Astrocyte (in vitro differentiated cells and primary cell): ENCODE results near the gene RPL27A. TPM values are rescaled to one million over a fixed set of nuclear protein-coding genes. Genes with fewer than 3 reads are reported as not detected.
A peak's percentile ranks its signal among the peaks of the same experiment; 100 is the strongest.

Source experiments
- DNase-seq: peaks from one replicate; pipeline ENCODE4 v3.0.0-alpha.2; 2010; ENCODE audit warnings: low read depth
- FAIRE-seq: peaks from 2 replicates; lab custom pipeline; 2011; peaks lifted over from hg19 to GRCh38; lab: Jason Lieb, UNC
- H2AFZ ChIP-seq: 2 replicates; pipeline ENCODE4 v1.6.0; 2012; ENCODE audit warnings: low read depth, low read length, inconsistent platforms
- H3K27ac ChIP-seq: 2 replicates; pipeline ENCODE4 v1.5.1; 2011; ENCODE audit warnings: low read depth, low read length, inconsistent platforms
- H3K27me3 ChIP-seq: 2 replicates; pipeline ENCODE4 v1.6.0; 2011; ENCODE audit warnings: low read length, inconsistent platforms; ENCODE audit not compliant: insufficient read depth
- H3K36me3 ChIP-seq: 2 replicates; pipeline ENCODE4 v1.5.1; 2011; ENCODE audit warnings: low read length, inconsistent platforms; ENCODE audit not compliant: insufficient read depth
- H3K4me1 ChIP-seq: 2 replicates; pipeline ENCODE4 v1.5.1; 2011; ENCODE audit warnings: low read length, inconsistent platforms; ENCODE audit not compliant: insufficient read depth
- H3K4me2 ChIP-seq: 2 replicates; pipeline ENCODE4 v1.6.0; 2012; ENCODE audit warnings: low read length, inconsistent platforms
- H3K4me3 ChIP-seq: 2 replicates; pipeline ENCODE4 v1.5.1; 2011; ENCODE audit warnings: low read depth, mild to moderate bottlenecking, low read length, inconsistent platforms; ENCODE audit not compliant: insufficient read depth
- H3K79me2 ChIP-seq: 2 replicates; pipeline ENCODE4 v1.6.0; 2012; ENCODE audit warnings: mild to moderate bottlenecking, low read length, inconsistent platforms; ENCODE audit not compliant: insufficient read depth
- H3K9ac ChIP-seq: 2 replicates; pipeline ENCODE4 v1.6.0; 2012; ENCODE audit warnings: mild to moderate bottlenecking, low read length, inconsistent platforms
- H3K9me3 ChIP-seq: 2 replicates; pipeline ENCODE4 v1.5.1; 2012; ENCODE audit warnings: low read depth, mild to moderate bottlenecking, low read length, inconsistent platforms; ENCODE audit not compliant: insufficient read depth
- H4K20me1 ChIP-seq: 2 replicates; pipeline ENCODE4 v1.6.0; 2012; ENCODE audit warnings: low read length, inconsistent platforms; ENCODE audit not compliant: insufficient read depth
- H3K27ac Mint-ChIP-seq: one replicate; pipeline ENCODE4 v1.8.0; 2021; ENCODE audit warnings: mild to moderate bottlenecking, mixed read lengths; ENCODE audit not compliant: unreplicated experiment
- H3K27me3 Mint-ChIP-seq: one replicate; pipeline ENCODE4 v1.8.0; 2021; ENCODE audit warnings: low read depth, mixed read lengths; ENCODE audit not compliant: unreplicated experiment
- H3K36me3 Mint-ChIP-seq: one replicate; pipeline ENCODE4 v1.8.0; 2021; ENCODE audit warnings: low read depth, mixed read lengths; ENCODE audit not compliant: unreplicated experiment
- H3K4me1 Mint-ChIP-seq: one replicate; pipeline ENCODE4 v1.8.0; 2021; ENCODE audit warnings: low read depth, mixed read lengths; ENCODE audit not compliant: unreplicated experiment
- H3K4me3 Mint-ChIP-seq: one replicate; pipeline ENCODE4 v1.8.0; 2021; ENCODE audit warnings: mild to moderate bottlenecking, moderate library complexity, mixed read lengths; ENCODE audit not compliant: unreplicated experiment
- H3K9me3 Mint-ChIP-seq: one replicate; pipeline ENCODE4 v1.8.0; 2021; ENCODE audit warnings: mild to moderate bottlenecking, mixed read lengths; ENCODE audit not compliant: unreplicated experiment
- EZH2 ChIP-seq: IDR thresholded peaks from 2 replicates; pipeline ENCODE4 v1.6.1; 2012; ENCODE audit warnings: mild to moderate bottlenecking, low read length, inconsistent platforms; ENCODE audit not compliant: insufficient read depth
- total RNA-seq: library from RNA; stranded (reverse); gene quantifications from 2 replicates; pipeline ENCODE4 v1.2.1, GENCODE V29; 2021
- TF ChIP-seq, protein P1 (sequence below): IDR thresholded peaks from 2 replicates; pipeline ENCODE4 v1.5.1; 2011; ENCODE audit warnings: low read depth, mild to moderate bottlenecking, inconsistent platforms, low read length, moderate library complexity; ENCODE audit not compliant: insufficient read depth

The RPL27A gene
- total RNA-seq, 1 donor from 2014 or later = 682 TPM

DNA sequence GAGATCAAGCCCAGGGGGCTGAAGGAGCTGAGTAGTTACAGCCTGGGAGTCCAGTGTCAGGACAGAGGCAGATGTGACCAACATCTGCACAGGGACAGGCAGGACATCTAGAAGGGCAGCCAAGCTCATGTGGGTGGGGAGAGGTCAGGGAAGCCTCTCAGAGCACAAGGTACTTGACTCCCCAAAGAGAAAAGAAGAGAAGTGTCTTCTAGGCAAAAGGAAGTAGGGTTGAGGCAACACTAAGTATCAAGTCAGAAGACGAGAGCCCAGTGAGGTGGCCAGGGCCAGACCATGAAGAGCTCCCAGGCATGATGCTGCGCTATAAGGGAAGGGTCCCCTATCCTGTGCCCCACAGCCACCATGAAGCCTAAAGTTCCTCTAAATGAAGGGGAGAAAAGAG, 21.5 kb downstream of the RPL27A start:
- no peak for TF ChIP-seq EZH2
- TF ChIP-seq, protein P1, sequence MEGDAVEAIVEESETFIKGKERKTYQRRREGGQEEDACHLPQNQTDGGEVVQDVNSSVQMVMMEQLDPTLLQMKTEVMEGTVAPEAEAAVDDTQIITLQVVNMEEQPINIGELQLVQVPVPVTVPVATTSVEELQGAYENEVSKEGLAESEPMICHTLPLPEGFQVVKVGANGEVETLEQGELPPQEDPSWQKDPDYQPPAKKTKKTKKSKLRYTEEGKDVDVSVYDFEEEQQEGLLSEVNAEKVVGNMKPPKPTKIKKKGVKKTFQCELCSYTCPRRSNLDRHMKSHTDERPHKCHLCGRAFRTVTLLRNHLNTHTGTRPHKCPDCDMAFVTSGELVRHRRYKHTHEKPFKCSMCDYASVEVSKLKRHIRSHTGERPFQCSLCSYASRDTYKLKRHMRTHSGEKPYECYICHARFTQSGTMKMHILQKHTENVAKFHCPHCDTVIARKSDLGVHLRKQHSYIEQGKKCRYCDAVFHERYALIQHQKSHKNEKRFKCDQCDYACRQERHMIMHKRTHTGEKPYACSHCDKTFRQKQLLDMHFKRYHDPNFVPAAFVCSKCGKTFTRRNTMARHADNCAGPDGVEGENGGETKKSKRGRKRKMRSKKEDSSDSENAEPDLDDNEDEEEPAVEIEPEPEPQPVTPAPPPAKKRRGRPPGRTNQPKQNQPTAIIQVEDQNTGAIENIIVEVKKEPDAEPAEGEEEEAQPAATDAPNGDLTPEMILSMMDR = no peak
- no peak overlapping the region for H3K4me3 ChIP-seq
- H3K27ac ChIP-seq = no peak overlapping the region
- no peak for DNase-seq
- H3K9ac ChIP-seq = no peak overlapping the region
- no peak overlapping the region for H3K27ac Mint-ChIP-seq
- no peak overlapping the region for H3K4me2 ChIP-seq
- no peaks in the 10 kb centered on the region for H4K20me1 ChIP-seq
- peaks cover 44% of the 10 kb centered on the region for H3K36me3 Mint-ChIP-seq
- H3K9me3 Mint-ChIP-seq = no peaks in the 10 kb centered on the region
- no peak for FAIRE-seq
- no peak overlapping the region for H2AFZ ChIP-seq
- no peaks in the 10 kb centered on the region for H3K9me3 ChIP-seq
- peaks cover 33% of the 10 kb centered on the region for H3K4me1 ChIP-seq
- H3K27me3 ChIP-seq = no peaks in the 10 kb centered on the region
- no peaks in the 10 kb centered on the region for H3K27me3 Mint-ChIP-seq
- peaks cover 14% of the 10 kb centered on the region for H3K4me1 Mint-ChIP-seq
- no peak overlapping the region for H3K4me3 Mint-ChIP-seq
- H3K79me2 ChIP-seq = peaks cover 2% of the 10 kb centered on the region
- H3K36me3 ChIP-seq = peaks cover 11% of the 10 kb centered on the region

DNA sequence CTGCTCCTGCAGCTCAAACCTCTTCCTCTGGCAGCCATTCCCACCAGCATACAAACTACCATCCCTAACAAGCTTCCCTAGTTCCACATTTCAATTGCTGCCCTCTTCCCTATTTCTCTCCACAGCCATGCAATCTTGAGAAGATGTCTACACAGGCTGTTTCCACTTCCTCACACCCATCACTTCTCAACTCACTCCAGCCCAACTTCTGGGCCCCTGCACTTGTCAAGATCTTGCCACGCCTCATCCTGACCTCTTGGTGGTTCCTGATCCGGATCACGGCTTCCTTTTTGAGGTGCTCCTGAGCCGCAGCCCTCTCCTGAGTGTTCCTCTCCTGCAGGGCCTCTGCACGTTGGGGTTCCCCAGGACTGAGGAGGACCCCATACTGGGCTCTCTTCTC, 22.6 kb downstream of the RPL27A start:
- Histone ChIP-seq H3K79me2 (peaks cover 2% of the 10 kb centered on the region), H3K27me3 (no peaks in the 10 kb centered on the region), H3K4me1 (peaks cover 30% of the 10 kb centered on the region), H3K9me3 (no peaks in the 10 kb centered on the region), H4K20me1 (no peaks in the 10 kb centered on the region), H3K4me2 (no peak overlapping the region), H3K4me3 (no peak overlapping the region), H3K36me3 (peaks cover 14% of the 10 kb centered on the region), H3K9ac (no peak overlapping the region), H3K27ac (no peak overlapping the region), H2AFZ (no peak overlapping the region)
- peaks cover 44% of the 10 kb centered on the region for H3K36me3 Mint-ChIP-seq
- no peak overlapping the region for H3K27ac Mint-ChIP-seq
- H3K27me3 Mint-ChIP-seq = no peaks in the 10 kb centered on the region
- TF ChIP-seq EZH2 = no peak
- TF ChIP-seq, protein P1 = no peak
- DNase-seq = no peak
- no peak for FAIRE-seq
- peaks cover 4% of the 10 kb centered on the region for H3K4me1 Mint-ChIP-seq
- no peaks in the 10 kb centered on the region for H3K9me3 Mint-ChIP-seq
- peak overlapping the region; percentile 30 for H3K4me3 Mint-ChIP-seq

DNA sequence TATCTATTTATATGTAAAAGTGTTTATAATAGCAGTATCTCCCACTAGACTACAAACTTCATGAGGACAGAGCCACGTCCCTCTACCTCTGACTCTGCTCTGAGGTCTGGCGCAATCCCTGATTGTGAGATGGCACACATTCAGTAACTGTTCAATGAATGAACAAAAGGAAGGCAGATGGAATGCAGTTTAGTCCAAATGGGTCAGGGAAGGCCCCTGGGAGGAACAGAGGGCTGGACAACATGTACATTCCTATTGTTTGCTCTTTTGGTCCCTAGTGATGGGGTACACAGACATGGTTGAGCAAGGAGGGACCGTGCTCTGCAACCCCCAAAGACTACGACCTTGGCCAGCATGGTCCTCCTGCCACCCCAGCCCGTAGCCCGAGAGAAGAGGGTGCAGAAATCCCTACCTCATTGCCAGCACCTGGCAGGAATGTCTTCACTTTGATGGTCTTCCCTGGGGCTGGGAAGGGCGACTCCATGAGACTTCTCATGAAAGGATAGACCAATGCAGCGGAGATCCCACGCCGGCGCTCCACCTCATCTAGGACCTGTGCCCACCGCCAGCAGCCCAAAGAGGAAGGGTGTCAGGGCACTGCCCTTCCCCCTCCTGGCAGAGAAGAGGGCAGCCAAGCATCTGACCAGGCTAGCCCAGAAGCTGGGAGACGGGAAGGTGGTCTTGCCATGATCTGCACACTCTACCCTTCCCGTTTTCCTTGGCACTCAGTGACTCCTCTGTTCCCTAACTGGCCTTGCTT, 24.3 kb downstream of the RPL27A start:
- Histone ChIP-seq H3K4me3 (no peak overlapping the region), H3K4me2 (no peak overlapping the region), H3K9ac (no peak overlapping the region), H4K20me1 (no peaks in the 10 kb centered on the region), H3K9me3 (no peaks in the 10 kb centered on the region), H3K27ac (no peak overlapping the region), H3K79me2 (no peaks in the 10 kb centered on the region), H3K36me3 (peaks cover 16% of the 10 kb centered on the region), H2AFZ (no peak overlapping the region), H3K27me3 (no peaks in the 10 kb centered on the region), H3K4me1 (peaks cover 26% of the 10 kb centered on the region)
- Mint-ChIP-seq H3K27ac (no peak overlapping the region), H3K4me3 (no peak overlapping the region), H3K4me1 (no peaks in the 10 kb centered on the region), H3K36me3 (peaks cover 56% of the 10 kb centered on the region), H3K27me3 (no peaks in the 10 kb centered on the region), H3K9me3 (no peaks in the 10 kb centered on the region)
- TF ChIP-seq EZH2 = no peak
- TF ChIP-seq, protein P1 = no peak
- DNase-seq = no peak
- no peak for FAIRE-seq
